GM12878 (cell line): Measurements from ENCODE around the gene CHST8. TPM values are rescaled to one million over a fixed set of nuclear protein-coding genes. Genes with fewer than 3 reads are reported as not detected.

ENCODE experiments used
- ATAC-seq: fragments of 200-7000 bp; cut with Tn5 transposase; 3 replicates; pipeline ENCODE4 v1.9.1; 2020; ENCODE audit warnings: mild to moderate bottlenecking, moderate library complexity
- BruUV-seq: library from RNA; stranded (reverse); fragments of 400-500 nt; replicated peaks from 2 replicates; lab custom pipeline; 2021; lab: Mats Ljungman, UMichigan
- CTCF ChIA-PET: fragments of 300-600 bp; sonication (Branson Sonifier 250); formaldehyde crosslinking; extraction: SDS; loops from one replicate; lab custom pipeline; 2021; ENCODE audit warnings: inconsistent platforms; lab: Yijun Ruan, JAX
- POLR2A ChIA-PET: fragments of 350-600 bp; formaldehyde crosslinking; extraction: SDS; loops from one replicate; lab custom pipeline; 2021; ENCODE audit warnings: inconsistent platforms; lab: Charles Lee
- RAD21 ChIA-PET: fragments of 300-600 bp; sonication (Branson Sonifier 250); formaldehyde crosslinking; loops from one replicate; lab custom pipeline; 2023; ENCODE audit warnings: antibody characterized with exemption; ENCODE audit not compliant: unreplicated experiment; lab: Charles Lee
- SMC1A ChIA-PET: fragments of 300-600 bp; sonication (Branson Sonifier 250); formaldehyde crosslinking; loops from one replicate; lab custom pipeline; 2023; ENCODE audit not compliant: unreplicated experiment, uncharacterized antibody; lab: Charles Lee
- DNase-seq: peaks from one replicate; pipeline ENCODE4 v3.0.0-alpha.2; 2011; ENCODE audit warnings: low read depth, low spot score
- FAIRE-seq: peaks from 3 replicates; lab custom pipeline; 2011; peaks lifted over from hg19 to GRCh38; lab: Jason Lieb, UNC
- H2AFZ ChIP-seq: 2 replicates; pipeline ENCODE4 v1.6.0; 2011; ENCODE audit warnings: low read depth, low read length, control low read depth; ENCODE audit not compliant: control insufficient read depth
- H3K27ac ChIP-seq: 2 replicates; pipeline ENCODE4 v1.5.1; 2011; ENCODE audit warnings: control low read depth; ENCODE audit not compliant: control insufficient read depth, insufficient read depth
- H3K27me3 ChIP-seq, 2 experiments: replicated peaks in 1 of 2; 2 replicates each; pipeline versions ENCODE4 v1.6.0 to v1.6.1; 2011; ENCODE audit warnings: low read length in 1 of 2; ENCODE audit not compliant: control insufficient read depth in 2 of 2, insufficient read depth in 2 of 2
- H3K36me3 ChIP-seq, 2 experiments: 2 replicates each; pipeline ENCODE4 v1.5.1; 2011; ENCODE audit warnings: low read length in 1 of 2; ENCODE audit not compliant: control insufficient read depth in 2 of 2, insufficient read depth in 2 of 2
- H3K4me1 ChIP-seq: 2 replicates; pipeline ENCODE4 v1.6.1; 2011; ENCODE audit warnings: mild to moderate bottlenecking, low read length, moderate library complexity, mixed read lengths; ENCODE audit not compliant: control insufficient read depth, insufficient read depth
- H3K4me2 ChIP-seq: 2 replicates; pipeline ENCODE4 v1.6.0; 2011; ENCODE audit warnings: control low read depth; ENCODE audit not compliant: control insufficient read depth, insufficient read depth
- H3K4me3 ChIP-seq: fragments of 200-600 bp; sonication (generic); 2 replicates; pipeline ENCODE4 v1.5.1; 2016
- H3K79me2 ChIP-seq: 2 replicates; pipeline ENCODE4 v1.6.0; 2011; ENCODE audit warnings: low read length; ENCODE audit not compliant: control insufficient read depth, insufficient read depth
- H3K9ac ChIP-seq: 2 replicates; pipeline ENCODE4 v1.8.0; 2011; ENCODE audit warnings: low read length, control low read depth, mixed read lengths; ENCODE audit not compliant: control insufficient read depth, insufficient read depth
- H3K9me3 ChIP-seq: replicated peaks from 3 replicates; pipeline ENCODE4 v1.5.1; 2011; ENCODE audit warnings: mild to moderate bottlenecking, low read length; ENCODE audit not compliant: control insufficient read depth, insufficient read depth
- H4K20me1 ChIP-seq: 2 replicates; pipeline ENCODE4 v1.6.0; 2011; ENCODE audit not compliant: control insufficient read depth, insufficient read depth
- CBX3 ChIP-seq: fragments of 200-600 bp; sonication (generic); IDR thresholded peaks from 2 replicates; pipeline ENCODE4 v1.6.1; 2016; ENCODE audit warnings: low read depth, borderline replicate concordance
- CHD1 ChIP-seq: IDR thresholded peaks from 2 replicates; pipeline ENCODE4 v1.6.1; 2012; ENCODE audit warnings: low read depth, low read length, improper control_type of control experiment
- CHD2 ChIP-seq: IDR thresholded peaks from 2 replicates; pipeline ENCODE4 v1.6.1; 2011; ENCODE audit warnings: low read depth, low read length, improper control_type of control experiment, borderline replicate concordance
- KAT2A ChIP-seq: conservative IDR thresholded peaks from 2 replicates; pipeline ENCODE4 v1.6.1; 2011; ENCODE audit warnings: low read depth, low read length; ENCODE audit not compliant: control insufficient read depth
- KDM1A ChIP-seq: fragments of 200-600 bp; sonication (generic); IDR thresholded peaks from 2 replicates; pipeline ENCODE4 v1.6.1; 2016; ENCODE audit warnings: borderline replicate concordance
- MTA2 ChIP-seq: fragments of 450-650 bp; IDR thresholded peaks from 2 replicates; pipeline ENCODE4 v1.6.1; 2016; ENCODE audit warnings: low read depth, mild to moderate bottlenecking, moderate library complexity
- MYB ChIP-seq: fragments of 150-350 bp; IDR thresholded peaks from 2 replicates; pipeline ENCODE4 v1.6.1; 2014; ENCODE audit warnings: mild to moderate bottlenecking, low read depth, low read length, borderline replicate concordance
- NR2F1 ChIP-seq: fragments of 450-650 bp; conservative IDR thresholded peaks from 2 replicates; pipeline ENCODE4 v1.6.1; 2017; ENCODE audit warnings: mild to moderate bottlenecking
- PAX8 ChIP-seq: fragments of 450-650 bp; IDR thresholded peaks from 2 replicates; pipeline ENCODE4 v1.6.1; 2017; ENCODE audit warnings: mild to moderate bottlenecking, moderate library complexity
- PBX3 ChIP-seq: IDR thresholded peaks from 2 replicates; pipeline ENCODE4 v1.6.1; 2011; ENCODE audit warnings: mild to moderate bottlenecking, low read depth, low read length, moderate library complexity; ENCODE audit not compliant: insufficient replicate concordance
- RFX5 ChIP-seq: IDR thresholded peaks from 2 replicates; pipeline ENCODE4 v1.6.1; 2011; ENCODE audit warnings: low read depth, low read length, improper control_type of control experiment
- SIX5 ChIP-seq: IDR thresholded peaks from 2 replicates; pipeline ENCODE4 v1.6.1; 2011; ENCODE audit warnings: mild to moderate bottlenecking, low read depth, low read length, moderate library complexity; ENCODE audit not compliant: severe bottlenecking
- ZNF217 ChIP-seq: fragments of 450-650 bp; IDR thresholded peaks from 2 replicates; pipeline ENCODE4 v1.6.1; 2017; ENCODE audit warnings: antibody characterized with exemption, mild to moderate bottlenecking
- ZNF622 ChIP-seq: fragments of 450-650 bp; IDR thresholded peaks from 2 replicates; pipeline ENCODE4 v1.6.1; 2017; ENCODE audit warnings: mild to moderate bottlenecking, inconsistent platforms
- WGBS: methylation state at CpG from one replicate; pipeline ENCODE4 v1.1.6; 2016; ENCODE audit warnings: low lambda C conversion rate; ENCODE audit not compliant: insufficient replicate concordance, insufficient coverage; ENCODE audit errors: missing lambda C conversion rate; 5-methylcytosine and 5-hydroxymethylcytosine counted together
- in situ Hi-C: fragments of 300-500 bp; cut with MboI; formaldehyde crosslinking; loops from 9 replicates; pipeline ENCODE4 v1.14.3; 2018; ENCODE audit warnings: mixed read lengths
- intact Hi-C: fragments of 100-400 bp; cut with micrococcal nuclease; formaldehyde crosslinking; loops from one replicate; pipeline ENCODE4 v1.14.2; 2022; ENCODE audit not compliant: unreplicated experiment
- polyA plus RNA-seq, 11 experiments: library from polyadenylated mRNA; depleted of rRNA in 4 of 11; unstranded in 6 of 11; stranded (reverse) in 5 of 11; fragments of >200 nt; fragmentation: Nextera tagmentation in 4 of 11; fragmentation: Illumina TruSeq in 1 of 11; extraction: Ambion mirVana in 4 of 11; extraction: Trizol in 1 of 11; gene quantifications; 1 replicate in 1 of 11; 2 replicates in 10 of 11; pipeline versions ENCODE4 v1.2.1 to v1.2.3, GENCODE V29; 2011 to 2016; ENCODE audit warnings: inconsistent platforms in 2 of 11, missing spikeins in 2 of 11, low read depth in 1 of 11
- total RNA-seq, 4 experiments: library from RNA; depleted of rRNA in 3 of 4; stranded (reverse); fragments of >200 nt in 3 of 4; fragmentation: Illumina TruSeq in 1 of 4; extraction: Trizol in 1 of 4; gene quantifications; 2 replicates each; pipeline versions ENCODE4 v1.2.1 to v1.2.3, GENCODE V29; 2013 to 2021
- TF ChIP-seq, protein P1 (sequence below), 3 experiments: IDR thresholded peaks in 2 of 3; conservative IDR thresholded peaks in 1 of 3; 2 replicates each; pipeline ENCODE4 v1.5.1; 2011; ENCODE audit warnings: low read depth in 3 of 3, low read length in 3 of 3, mild to moderate bottlenecking in 3 of 3, control low read depth in 2 of 3, moderate library complexity in 2 of 3, inconsistent platforms in 1 of 3, mixed read lengths in 1 of 3; ENCODE audit not compliant: control insufficient read depth in 2 of 3, insufficient read depth in 1 of 3; ENCODE audit errors: extremely low read depth in 1 of 3
- TF ChIP-seq, protein P2 (sequence below): fragments of 450-650 bp; IDR thresholded peaks from 2 replicates; pipeline ENCODE4 v1.6.1; 2017; ENCODE audit warnings: borderline replicate concordance
- TF ChIP-seq, protein P3 (sequence below): fragments of 450-650 bp; IDR thresholded peaks from 2 replicates; pipeline ENCODE4 v1.6.1; 2017; ENCODE audit warnings: mild to moderate bottlenecking, low read depth, inconsistent platforms; ENCODE audit not compliant: poor library complexity, severe bottlenecking

CHST8 gene
- total and polyA plus RNA-seq, 10 of the 15 experiments (the other 5 are each of a cell fraction or from before 2014, with no cell fraction given) = 0.06 TPM; not detected in 9

DNA sequence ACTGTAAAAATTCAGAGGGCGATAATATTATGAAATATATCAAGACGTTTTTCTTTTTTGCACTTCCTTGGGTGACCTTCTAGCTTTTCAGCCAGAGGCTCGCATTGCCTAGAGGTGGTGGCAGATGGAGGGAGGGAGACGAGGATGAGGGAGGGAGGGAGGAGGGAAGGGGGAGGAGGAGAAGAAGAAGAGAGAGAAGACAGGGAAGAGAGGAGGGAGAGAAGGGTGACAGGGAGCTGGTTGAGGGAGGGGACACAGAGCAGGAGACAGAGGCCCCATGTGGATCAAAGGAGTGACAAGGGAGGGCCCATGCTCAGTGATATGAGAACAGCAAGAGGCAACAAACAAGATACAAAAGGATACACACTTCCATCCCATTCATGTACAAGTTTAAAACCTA is 166.9 kb downstream of the CHST8 start:
- TF ChIP-seq MYB = no peak
- TF ChIP-seq MTA2 = no peak
- TF ChIP-seq RFX5 = no peak
- no peak for TF ChIP-seq PBX3
- TF ChIP-seq NR2F1 = no peak
- no peak for TF ChIP-seq PAX8
- TF ChIP-seq, protein P1, sequence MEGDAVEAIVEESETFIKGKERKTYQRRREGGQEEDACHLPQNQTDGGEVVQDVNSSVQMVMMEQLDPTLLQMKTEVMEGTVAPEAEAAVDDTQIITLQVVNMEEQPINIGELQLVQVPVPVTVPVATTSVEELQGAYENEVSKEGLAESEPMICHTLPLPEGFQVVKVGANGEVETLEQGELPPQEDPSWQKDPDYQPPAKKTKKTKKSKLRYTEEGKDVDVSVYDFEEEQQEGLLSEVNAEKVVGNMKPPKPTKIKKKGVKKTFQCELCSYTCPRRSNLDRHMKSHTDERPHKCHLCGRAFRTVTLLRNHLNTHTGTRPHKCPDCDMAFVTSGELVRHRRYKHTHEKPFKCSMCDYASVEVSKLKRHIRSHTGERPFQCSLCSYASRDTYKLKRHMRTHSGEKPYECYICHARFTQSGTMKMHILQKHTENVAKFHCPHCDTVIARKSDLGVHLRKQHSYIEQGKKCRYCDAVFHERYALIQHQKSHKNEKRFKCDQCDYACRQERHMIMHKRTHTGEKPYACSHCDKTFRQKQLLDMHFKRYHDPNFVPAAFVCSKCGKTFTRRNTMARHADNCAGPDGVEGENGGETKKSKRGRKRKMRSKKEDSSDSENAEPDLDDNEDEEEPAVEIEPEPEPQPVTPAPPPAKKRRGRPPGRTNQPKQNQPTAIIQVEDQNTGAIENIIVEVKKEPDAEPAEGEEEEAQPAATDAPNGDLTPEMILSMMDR (IDR thresholded peaks at IDR 0.05 in 2 of 3, conservative IDR thresholded peaks at IDR 0.05 in 1 of 3; ENCODE audit: control insufficient read depth in 2 of 3, extremely low read depth in 1 of 3, insufficient read depth in 1 of 3, low read depth in 3 of 3, low read length in 3 of 3) = no peak
- no peak for TF ChIP-seq ZNF622
- no peak for TF ChIP-seq ZNF217
- no peak for TF ChIP-seq CHD1
- TF ChIP-seq, protein P2, sequence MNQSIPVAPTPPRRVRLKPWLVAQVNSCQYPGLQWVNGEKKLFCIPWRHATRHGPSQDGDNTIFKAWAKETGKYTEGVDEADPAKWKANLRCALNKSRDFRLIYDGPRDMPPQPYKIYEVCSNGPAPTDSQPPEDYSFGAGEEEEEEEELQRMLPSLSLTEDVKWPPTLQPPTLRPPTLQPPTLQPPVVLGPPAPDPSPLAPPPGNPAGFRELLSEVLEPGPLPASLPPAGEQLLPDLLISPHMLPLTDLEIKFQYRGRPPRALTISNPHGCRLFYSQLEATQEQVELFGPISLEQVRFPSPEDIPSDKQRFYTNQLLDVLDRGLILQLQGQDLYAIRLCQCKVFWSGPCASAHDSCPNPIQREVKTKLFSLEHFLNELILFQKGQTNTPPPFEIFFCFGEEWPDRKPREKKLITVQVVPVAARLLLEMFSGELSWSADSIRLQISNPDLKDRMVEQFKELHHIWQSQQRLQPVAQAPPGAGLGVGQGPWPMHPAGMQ = no peak
- no peak for TF ChIP-seq KAT2A
- TF ChIP-seq CBX3 = no peak
- TF ChIP-seq KDM1A = no peak
- TF ChIP-seq, protein P3, sequence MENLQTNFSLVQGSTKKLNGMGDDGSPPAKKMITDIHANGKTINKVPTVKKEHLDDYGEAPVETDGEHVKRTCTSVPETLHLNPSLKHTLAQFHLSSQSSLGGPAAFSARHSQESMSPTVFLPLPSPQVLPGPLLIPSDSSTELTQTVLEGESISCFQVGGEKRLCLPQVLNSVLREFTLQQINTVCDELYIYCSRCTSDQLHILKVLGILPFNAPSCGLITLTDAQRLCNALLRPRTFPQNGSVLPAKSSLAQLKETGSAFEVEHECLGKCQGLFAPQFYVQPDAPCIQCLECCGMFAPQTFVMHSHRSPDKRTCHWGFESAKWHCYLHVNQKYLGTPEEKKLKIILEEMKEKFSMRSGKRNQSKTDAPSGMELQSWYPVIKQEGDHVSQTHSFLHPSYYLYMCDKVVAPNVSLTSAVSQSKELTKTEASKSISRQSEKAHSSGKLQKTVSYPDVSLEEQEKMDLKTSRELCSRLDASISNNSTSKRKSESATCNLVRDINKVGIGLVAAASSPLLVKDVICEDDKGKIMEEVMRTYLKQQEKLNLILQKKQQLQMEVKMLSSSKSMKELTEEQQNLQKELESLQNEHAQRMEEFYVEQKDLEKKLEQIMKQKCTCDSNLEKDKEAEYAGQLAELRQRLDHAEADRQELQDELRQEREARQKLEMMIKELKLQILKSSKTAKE = no peak
- TF ChIP-seq SIX5 = no peak
- TF ChIP-seq CHD2 = no peak
- TF ChIP-seq, all 136 proteins: peak for 0
- no peak for FAIRE-seq
- 3% methylated on average over 2 of the region's 4 CpGs for WGBS
- Histone ChIP-seq H3K36me3 (no peaks in the 10 kb centered on the region), H3K9ac (no peak overlapping the region), H3K9me3 (no peaks in the 10 kb centered on the region), H3K4me1 (no peaks in the 10 kb centered on the region), H3K27me3 (peaks cover 0 to 2% of the 10 kb centered on the region in 2 experiments; a peak in 2 of 4 replicates), H4K20me1 (no peaks in the 10 kb centered on the region), H2AFZ (no peak overlapping the region), H3K4me2 (no peak overlapping the region), H3K79me2 (no peaks in the 10 kb centered on the region), H3K4me3 (no peak overlapping the region), H3K27ac (no peak overlapping the region)
- RAD21 ChIA-PET = no interaction called here
- in situ Hi-C loops (loop anchor here (10.0 to 25.0 kb wide), 2 partner anchors 706 to 924 kb away; no protein-coding TSS in a partner anchor), intact Hi-C loops (loop anchor here (10.0 kb wide), 1 partner anchor 926 kb away; no protein-coding TSS in a partner anchor)
- POLR2A ChIA-PET = no interaction called here
- DNase-seq = no peak
- SMC1A ChIA-PET = no interaction called here
- ATAC-seq = no peak
- CTCF ChIA-PET = interaction anchor here (2.8 kb wide), 1 partner anchor 11 kb away, joined by 11 read pairs; no protein-coding TSS in a partner anchor
- BruUV-seq = no TSS peak
